Neural progenitor cell (in vitro differentiated cells): ENCODE results near the gene L3MBTL2. TPM values are rescaled to one million over a fixed set of nuclear protein-coding genes. Genes with fewer than 3 reads are reported as not detected.

Experiments used
- DNase-seq: peaks from one replicate; pipeline ENCODE4 v3.0.0-alpha.2; 2016; ENCODE audit warnings: low spot score
- H2AFZ ChIP-seq: fragments of 200-600 bp; sonication (generic); replicated peaks from 2 replicates; pipeline ENCODE4 v1.6.1; 2016; ENCODE audit warnings: antibody characterized with exemption
- H3F3A ChIP-seq: fragments of 200-600 bp; sonication (generic); 2 replicates; pipeline ENCODE4 v1.6.1; 2016; ENCODE audit warnings: antibody characterized with exemption, low read depth
- H3K27ac ChIP-seq: fragments of 200-600 bp; sonication (generic); 2 replicates; pipeline ENCODE4 v1.5.1; 2016; ENCODE audit warnings: mild to moderate bottlenecking
- H3K27me3 ChIP-seq: fragments of 200-600 bp; sonication (generic); 2 replicates; pipeline ENCODE4 v1.6.1; 2016; ENCODE audit warnings: mild to moderate bottlenecking, moderate library complexity
- H3K36me3 ChIP-seq: fragments of 200-600 bp; sonication (generic); 2 replicates; pipeline ENCODE4 v1.5.1; 2016
- H3K4me1 ChIP-seq: fragments of 200-600 bp; sonication (generic); 2 replicates; pipeline ENCODE4 v1.6.1; 2016; ENCODE audit warnings: mixed run types
- H3K4me2 ChIP-seq: fragments of 200-600 bp; sonication (generic); 2 replicates; pipeline ENCODE4 v1.6.1; 2016
- H3K4me3 ChIP-seq: fragments of 200-600 bp; sonication (generic); 2 replicates; pipeline ENCODE4 v1.5.1; 2016
- H3K79me2 ChIP-seq: fragments of 200-600 bp; sonication (generic); 2 replicates; pipeline ENCODE4 v1.6.1; 2016; ENCODE audit warnings: low read depth
- H3K9ac ChIP-seq: fragments of 200-600 bp; sonication (generic); 2 replicates; pipeline ENCODE4 v1.6.1; 2016
- H3K9me3 ChIP-seq: fragments of 200-600 bp; sonication (generic); 2 replicates; pipeline ENCODE4 v1.5.1; 2016; ENCODE audit warnings: low read depth
- H4K20me1 ChIP-seq: fragments of 200-600 bp; sonication (generic); 2 replicates; pipeline ENCODE4 v1.6.1; 2016; ENCODE audit warnings: low read depth
- H3K27ac Mint-ChIP-seq: 3 replicates; pipeline ENCODE4 v1.8.0; 2021; ENCODE audit warnings: mixed read lengths
- H3K27me3 Mint-ChIP-seq: 2 replicates; pipeline ENCODE4 v1.8.0; 2022; ENCODE audit warnings: low read depth, mild to moderate bottlenecking, inconsistent platforms, moderate library complexity, mixed read lengths; ENCODE audit not compliant: insufficient read depth
- H3K36me3 Mint-ChIP-seq: 3 replicates; pipeline ENCODE4 v1.8.0; 2021; ENCODE audit warnings: mixed read lengths
- H3K4me1 Mint-ChIP-seq: 3 replicates; pipeline ENCODE4 v1.8.0; 2021; ENCODE audit warnings: mixed read lengths
- H3K4me3 Mint-ChIP-seq: 3 replicates; pipeline ENCODE4 v1.8.0; 2021; ENCODE audit warnings: mild to moderate bottlenecking, moderate library complexity, mixed read lengths
- H3K9me3 Mint-ChIP-seq: 3 replicates; pipeline ENCODE4 v1.8.0; 2020; ENCODE audit warnings: mixed read lengths
- EZH2 ChIP-seq: fragments of 200-600 bp; sonication (generic); IDR thresholded peaks from 2 replicates; pipeline ENCODE4 v1.6.1; 2017; ENCODE audit warnings: antibody characterized with exemption, mild to moderate bottlenecking, moderate library complexity
- EZH2phosphoT487 ChIP-seq: fragments of 200-600 bp; sonication (generic); IDR thresholded peaks from 2 replicates; pipeline ENCODE4 v1.6.1; 2017; ENCODE audit warnings: antibody characterized with exemption
- total RNA-seq: library from RNA; depleted of rRNA; stranded (reverse); fragments of >200 nt; gene quantifications from 2 replicates; pipeline ENCODE4 v1.2.3, GENCODE V29; 2015; ENCODE audit warnings: low replicate concordance
- TF ChIP-seq, protein P1 (sequence below): fragments of 200-600 bp; sonication (generic); IDR thresholded peaks from 2 replicates; pipeline ENCODE4 v1.5.1; 2017; ENCODE audit warnings: antibody characterized with exemption, mild to moderate bottlenecking

The L3MBTL2 gene
- total RNA-seq, 1 donor from 2014 or later: 14.4 TPM

DNA sequence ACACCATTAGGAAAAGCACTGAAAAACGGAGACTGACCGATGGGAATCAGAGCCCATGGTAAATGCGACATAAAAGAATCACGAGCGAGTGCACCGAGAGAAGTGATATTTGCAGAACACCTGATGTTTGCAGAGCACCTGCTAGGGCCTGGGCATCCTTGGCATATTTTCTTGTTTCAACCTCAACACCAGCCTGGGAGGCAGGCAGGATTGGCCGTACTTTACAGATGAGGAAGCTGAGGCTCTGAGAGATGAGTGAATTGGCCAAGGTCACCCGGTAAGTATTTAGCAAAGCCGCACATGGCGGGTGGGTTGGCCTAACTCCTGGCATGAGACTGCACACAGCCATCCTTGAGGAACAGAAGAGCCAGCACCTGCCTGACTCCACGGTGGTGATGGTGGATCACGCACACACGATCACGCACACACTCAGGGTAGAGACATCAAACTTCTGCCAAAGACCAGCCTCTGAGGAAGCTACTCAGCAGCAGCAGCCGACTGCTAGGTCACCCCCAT lies 57.2 kb downstream of the L3MBTL2 start:
- Histone ChIP-seq H3K79me2 (no peaks in the 10 kb centered on the region), H2AFZ (no peak overlapping the region), H3K9ac (no peak overlapping the region), H3K4me1 (peaks cover 7% of the 10 kb centered on the region), H3K4me3 (no peak overlapping the region), H3K9me3 (no peaks in the 10 kb centered on the region), H3K27ac (no peak overlapping the region), H3K4me2 (no peak overlapping the region), H3K36me3 (peaks cover 5% of the 10 kb centered on the region), H3K27me3 (no peaks in the 10 kb centered on the region), H4K20me1 (peaks cover 6% of the 10 kb centered on the region), H3F3A (no peaks in the 10 kb centered on the region)
- Mint-ChIP-seq H3K27ac (no peak overlapping the region), H3K36me3 (peaks cover 32% of the 10 kb centered on the region), H3K9me3 (no peaks in the 10 kb centered on the region), H3K27me3 (peaks cover 2% of the 10 kb centered on the region), H3K4me3 (no peak overlapping the region), H3K4me1 (peaks cover 3% of the 10 kb centered on the region)
- TF ChIP-seq, protein P1, sequence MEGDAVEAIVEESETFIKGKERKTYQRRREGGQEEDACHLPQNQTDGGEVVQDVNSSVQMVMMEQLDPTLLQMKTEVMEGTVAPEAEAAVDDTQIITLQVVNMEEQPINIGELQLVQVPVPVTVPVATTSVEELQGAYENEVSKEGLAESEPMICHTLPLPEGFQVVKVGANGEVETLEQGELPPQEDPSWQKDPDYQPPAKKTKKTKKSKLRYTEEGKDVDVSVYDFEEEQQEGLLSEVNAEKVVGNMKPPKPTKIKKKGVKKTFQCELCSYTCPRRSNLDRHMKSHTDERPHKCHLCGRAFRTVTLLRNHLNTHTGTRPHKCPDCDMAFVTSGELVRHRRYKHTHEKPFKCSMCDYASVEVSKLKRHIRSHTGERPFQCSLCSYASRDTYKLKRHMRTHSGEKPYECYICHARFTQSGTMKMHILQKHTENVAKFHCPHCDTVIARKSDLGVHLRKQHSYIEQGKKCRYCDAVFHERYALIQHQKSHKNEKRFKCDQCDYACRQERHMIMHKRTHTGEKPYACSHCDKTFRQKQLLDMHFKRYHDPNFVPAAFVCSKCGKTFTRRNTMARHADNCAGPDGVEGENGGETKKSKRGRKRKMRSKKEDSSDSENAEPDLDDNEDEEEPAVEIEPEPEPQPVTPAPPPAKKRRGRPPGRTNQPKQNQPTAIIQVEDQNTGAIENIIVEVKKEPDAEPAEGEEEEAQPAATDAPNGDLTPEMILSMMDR: no peak
- no peak for TF ChIP-seq EZH2phosphoT487
- no peak for TF ChIP-seq EZH2
- DNase-seq: no peak

DNA sequence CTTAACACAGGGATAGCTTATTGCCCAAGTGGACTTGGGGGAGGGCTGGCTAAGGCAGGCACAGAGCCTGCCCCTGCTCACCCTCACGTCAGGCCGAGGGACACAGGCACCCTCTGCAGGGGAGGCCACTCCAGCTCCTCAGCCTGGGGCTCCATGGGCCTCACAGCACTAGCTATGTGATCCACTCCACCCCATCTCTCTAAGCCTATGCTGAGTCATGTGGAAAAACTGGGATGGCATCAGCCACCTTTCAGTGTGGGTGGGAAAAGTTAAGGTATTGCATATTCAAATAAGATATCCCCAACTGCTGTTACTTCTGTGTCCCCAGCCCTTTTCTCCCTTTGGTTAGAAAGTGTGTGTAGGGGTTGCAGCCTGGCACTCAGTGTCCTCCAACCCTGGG lies 58.6 kb downstream of the L3MBTL2 start:
- Histone ChIP-seq H3K4me1 (no peaks in the 10 kb centered on the region), H3K9ac (no peak overlapping the region), H3K79me2 (no peaks in the 10 kb centered on the region), H3K4me2 (no peak overlapping the region), H3K4me3 (no peak overlapping the region), H3K36me3 (peaks cover 5% of the 10 kb centered on the region), H2AFZ (no peak overlapping the region), H3K27ac (no peak overlapping the region), H4K20me1 (peaks cover 6% of the 10 kb centered on the region), H3F3A (no peaks in the 10 kb centered on the region), H3K9me3 (no peaks in the 10 kb centered on the region), H3K27me3 (no peaks in the 10 kb centered on the region)
- peaks cover 36% of the 10 kb centered on the region for H3K36me3 Mint-ChIP-seq
- DNase-seq: no peak
- H3K4me3 Mint-ChIP-seq: no peak overlapping the region
- H3K9me3 Mint-ChIP-seq: no peaks in the 10 kb centered on the region
- H3K27me3 Mint-ChIP-seq: peaks cover 2% of the 10 kb centered on the region
- no peak overlapping the region for H3K27ac Mint-ChIP-seq
- TF ChIP-seq, protein P1: no peak
- no peak for TF ChIP-seq EZH2phosphoT487
- TF ChIP-seq EZH2: no peak
- peaks cover 3% of the 10 kb centered on the region for H3K4me1 Mint-ChIP-seq

DNA sequence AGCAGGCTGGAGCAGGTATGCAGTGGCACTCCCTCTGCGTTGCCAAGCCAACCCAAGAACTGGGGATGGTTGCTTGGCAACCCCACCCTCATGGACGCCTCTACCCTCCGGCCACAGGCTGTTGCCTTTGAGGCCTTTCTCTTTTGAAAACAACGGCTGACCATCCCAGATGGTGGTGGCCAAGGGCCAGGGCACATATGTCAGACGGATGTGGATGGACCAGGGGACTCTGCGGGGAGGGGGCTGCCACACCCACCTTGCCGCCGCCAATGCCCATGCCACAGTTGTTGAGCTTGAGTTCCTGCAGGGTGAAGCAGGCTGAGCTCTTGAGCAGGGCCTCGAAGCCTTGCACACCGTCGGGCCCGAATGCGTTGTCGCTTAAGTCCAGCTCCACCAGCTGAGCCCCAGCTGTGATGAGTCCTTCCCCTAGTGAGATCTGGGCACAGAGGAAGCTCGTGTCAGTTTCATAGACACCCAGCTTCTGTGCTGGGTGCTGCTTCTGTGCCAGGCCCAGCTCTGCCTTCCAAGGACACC lies 59.4 kb downstream of the L3MBTL2 start:
- peaks cover 35% of the 10 kb centered on the region for H3K36me3 Mint-ChIP-seq
- peaks cover 11% of the 10 kb centered on the region for H4K20me1 ChIP-seq
- no peak overlapping the region for H2AFZ ChIP-seq
- H3K9ac ChIP-seq: no peak overlapping the region
- no peak overlapping the region for H3K27ac Mint-ChIP-seq
- DNase-seq: no peak
- H3F3A ChIP-seq: no peaks in the 10 kb centered on the region
- H3K9me3 ChIP-seq: no peaks in the 10 kb centered on the region
- H3K4me2 ChIP-seq: no peak overlapping the region
- H3K4me3 Mint-ChIP-seq: no peak overlapping the region
- no peaks in the 10 kb centered on the region for H3K4me1 ChIP-seq
- H3K79me2 ChIP-seq: no peaks in the 10 kb centered on the region
- peaks cover 3% of the 10 kb centered on the region for H3K36me3 ChIP-seq
- H3K27me3 Mint-ChIP-seq: peaks cover 2% of the 10 kb centered on the region
- TF ChIP-seq EZH2: no peak
- TF ChIP-seq, protein P1: no peak
- TF ChIP-seq EZH2phosphoT487: no peak
- H3K4me1 Mint-ChIP-seq: peaks cover 3% of the 10 kb centered on the region
- H3K27me3 ChIP-seq: no peaks in the 10 kb centered on the region
- H3K27ac ChIP-seq: no peak overlapping the region
- no peak overlapping the region for H3K4me3 ChIP-seq
- H3K9me3 Mint-ChIP-seq: no peaks in the 10 kb centered on the region
